Transverse colon (tissue), 4 donors: ENCODE results near the gene CBX2. TPM values are rescaled to one million over a fixed set of nuclear protein-coding genes. Genes with fewer than 3 reads are reported as not detected.

ENCODE experiments used
- DNase-seq: peaks from one replicate; pipeline ENCODE4 v3.0.0-alpha.2; 2019
- H3K27ac ChIP-seq, 4 donors: fragments of 200-600 bp; sonication (generic); 2 replicates each; pipeline ENCODE4 v1.5.1; 2016 to 2018; ENCODE audit warnings: inconsistent platforms in 4 of 4
- H3K27me3 ChIP-seq: fragments of 200-600 bp; sonication (generic); 2 replicates; pipeline ENCODE4 v1.5.1; 2017; ENCODE audit warnings: inconsistent platforms
- H3K36me3 ChIP-seq, 4 donors: fragments of 200-600 bp; sonication (generic); 2 replicates each; pipeline ENCODE4 v1.5.1; 2017 to 2019; ENCODE audit warnings: inconsistent platforms in 4 of 4
- H3K4me1 ChIP-seq, 4 donors: fragments of 200-600 bp; sonication (generic); 2 replicates each; pipeline ENCODE4 v1.5.1; 2017 to 2020; ENCODE audit warnings: inconsistent platforms in 4 of 4
- H3K4me3 ChIP-seq, 4 donors: fragments of 200-600 bp; sonication (generic); 1 replicate in 1 of 4; 2 replicates in 3 of 4; pipeline versions ENCODE4 v1.5.1 to v1.6.1; 2017 to 2019; ENCODE audit warnings: inconsistent platforms in 4 of 4
- H3K9me3 ChIP-seq, 2 donors: fragments of 200-600 bp; sonication (generic); 2 replicates each; pipeline ENCODE4 v1.5.1; 2017 to 2019; ENCODE audit warnings: inconsistent platforms in 2 of 2
- EP300 ChIP-seq: sonication (generic); formaldehyde crosslinking; IDR thresholded peaks from one replicate; pipeline ENCODE4 v1.6.1; 2017; ENCODE audit warnings: antibody characterized with exemption, low read depth
- POLR2A ChIP-seq: fragments of 450-650 bp; IDR thresholded peaks from one replicate; pipeline ENCODE4 v1.6.1; 2016; ENCODE audit warnings: antibody characterized with exemption, mild to moderate bottlenecking, moderate library complexity
- POLR2AphosphoS5 ChIP-seq, 3 donors: sonication (generic); formaldehyde crosslinking; IDR thresholded peaks; one replicate each; pipeline ENCODE4 v1.6.1; 2016; ENCODE audit warnings: antibody characterized with exemption in 3 of 3
- WGBS, 2 donors: methylation state at CpG; one replicate each; pipeline ENCODE4 v1.1.5; 2018; ENCODE audit warnings: low coverage in 1 of 2; 5-methylcytosine and 5-hydroxymethylcytosine counted together
- in situ Hi-C, 4 donors: fragments of 200-750 bp; cut with MboI; loops; one replicate each; pipeline versions ENCODE4 v1.15.0 to v1.15.1; 2017; ENCODE audit warnings: low sequenced_read_pairs in 3 of 4, low pct_ligation_motif_present in 1 of 4, low pct_unique_long_range_greater_than_20kb in 1 of 4
- intact Hi-C: fragments of 100-400 bp; cut with DNase I; formaldehyde crosslinking; loops from one replicate; pipeline ENCODE4 v1.15.1; 2023; ENCODE audit warnings: low total_unique reads
- total RNA-seq, 4 donors: library from RNA; depleted of rRNA; stranded (reverse); fragments of >200 nt; gene quantifications; one replicate each; pipeline ENCODE4 v1.1.0, GENCODE V29; 2016
- TF ChIP-seq, protein P1 (sequence below), 5 experiments: fragments of 200-600 bp in 3 of 5; fragments of 450-650 bp in 2 of 5; sonication (generic) in 3 of 5; IDR thresholded peaks; 1 replicate in 2 of 5; 2 replicates in 3 of 5; pipeline ENCODE4 v1.5.1; 2016 to 2017; ENCODE audit warnings: antibody characterized with exemption in 5 of 5, inconsistent platforms in 3 of 5, mild to moderate bottlenecking in 2 of 5, moderate library complexity in 1 of 5

Gene CBX2
- total RNA-seq, 4 donors from 2014 or later, result 0.27 to 0.64 TPM; not detected in 2

DNA sequence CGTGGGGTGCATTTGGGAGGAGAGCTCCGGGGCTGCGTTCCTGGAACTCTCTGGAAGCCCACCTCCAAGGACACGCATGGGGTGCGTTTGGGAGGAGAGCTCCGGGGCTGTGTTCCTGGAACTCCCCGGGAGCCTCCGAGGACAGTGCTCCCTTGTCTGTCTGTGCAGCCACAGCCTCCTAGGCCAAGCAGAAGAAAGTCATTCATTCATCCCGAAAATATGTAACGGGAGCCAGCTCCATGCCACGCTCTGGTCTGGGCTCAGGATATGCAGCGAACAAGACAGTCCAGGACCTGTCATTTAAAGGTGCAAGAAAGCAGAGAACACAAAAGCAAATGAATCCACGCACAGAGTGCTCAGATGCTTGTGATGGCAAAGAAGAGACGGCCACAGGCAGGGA is 39.3 kb upstream of the CBX2 start:
- H3K4me1 ChIP-seq, result peaks cover 3 to 11% (median 7%) of the 10 kb centered on the region in 4 donors
- H3K9me3 ChIP-seq, result no peaks in the 10 kb centered on the region
- no peak for TF ChIP-seq EP300
- TF ChIP-seq, protein P1, sequence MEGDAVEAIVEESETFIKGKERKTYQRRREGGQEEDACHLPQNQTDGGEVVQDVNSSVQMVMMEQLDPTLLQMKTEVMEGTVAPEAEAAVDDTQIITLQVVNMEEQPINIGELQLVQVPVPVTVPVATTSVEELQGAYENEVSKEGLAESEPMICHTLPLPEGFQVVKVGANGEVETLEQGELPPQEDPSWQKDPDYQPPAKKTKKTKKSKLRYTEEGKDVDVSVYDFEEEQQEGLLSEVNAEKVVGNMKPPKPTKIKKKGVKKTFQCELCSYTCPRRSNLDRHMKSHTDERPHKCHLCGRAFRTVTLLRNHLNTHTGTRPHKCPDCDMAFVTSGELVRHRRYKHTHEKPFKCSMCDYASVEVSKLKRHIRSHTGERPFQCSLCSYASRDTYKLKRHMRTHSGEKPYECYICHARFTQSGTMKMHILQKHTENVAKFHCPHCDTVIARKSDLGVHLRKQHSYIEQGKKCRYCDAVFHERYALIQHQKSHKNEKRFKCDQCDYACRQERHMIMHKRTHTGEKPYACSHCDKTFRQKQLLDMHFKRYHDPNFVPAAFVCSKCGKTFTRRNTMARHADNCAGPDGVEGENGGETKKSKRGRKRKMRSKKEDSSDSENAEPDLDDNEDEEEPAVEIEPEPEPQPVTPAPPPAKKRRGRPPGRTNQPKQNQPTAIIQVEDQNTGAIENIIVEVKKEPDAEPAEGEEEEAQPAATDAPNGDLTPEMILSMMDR (IDR thresholded peaks at IDR 0.05), result no peak
- TF ChIP-seq POLR2A, result no peak
- no peak for TF ChIP-seq POLR2AphosphoS5 (IDR thresholded peaks at IDR 0.05)
- intact Hi-C loops (no loop called here), in situ Hi-C loops (no loop called here)
- H3K36me3 ChIP-seq, result no peaks in the 10 kb centered on the region
- H3K27ac ChIP-seq, result no peak overlapping the region
- no peak overlapping the region for H3K4me3 ChIP-seq
- 76 to 87% methylated on average over 4 to 14 of the region's 14 CpGs for WGBS, 2 donors
- DNase-seq, result no peak
- H3K27me3 ChIP-seq, result peaks cover 48% of the 10 kb centered on the region

DNA sequence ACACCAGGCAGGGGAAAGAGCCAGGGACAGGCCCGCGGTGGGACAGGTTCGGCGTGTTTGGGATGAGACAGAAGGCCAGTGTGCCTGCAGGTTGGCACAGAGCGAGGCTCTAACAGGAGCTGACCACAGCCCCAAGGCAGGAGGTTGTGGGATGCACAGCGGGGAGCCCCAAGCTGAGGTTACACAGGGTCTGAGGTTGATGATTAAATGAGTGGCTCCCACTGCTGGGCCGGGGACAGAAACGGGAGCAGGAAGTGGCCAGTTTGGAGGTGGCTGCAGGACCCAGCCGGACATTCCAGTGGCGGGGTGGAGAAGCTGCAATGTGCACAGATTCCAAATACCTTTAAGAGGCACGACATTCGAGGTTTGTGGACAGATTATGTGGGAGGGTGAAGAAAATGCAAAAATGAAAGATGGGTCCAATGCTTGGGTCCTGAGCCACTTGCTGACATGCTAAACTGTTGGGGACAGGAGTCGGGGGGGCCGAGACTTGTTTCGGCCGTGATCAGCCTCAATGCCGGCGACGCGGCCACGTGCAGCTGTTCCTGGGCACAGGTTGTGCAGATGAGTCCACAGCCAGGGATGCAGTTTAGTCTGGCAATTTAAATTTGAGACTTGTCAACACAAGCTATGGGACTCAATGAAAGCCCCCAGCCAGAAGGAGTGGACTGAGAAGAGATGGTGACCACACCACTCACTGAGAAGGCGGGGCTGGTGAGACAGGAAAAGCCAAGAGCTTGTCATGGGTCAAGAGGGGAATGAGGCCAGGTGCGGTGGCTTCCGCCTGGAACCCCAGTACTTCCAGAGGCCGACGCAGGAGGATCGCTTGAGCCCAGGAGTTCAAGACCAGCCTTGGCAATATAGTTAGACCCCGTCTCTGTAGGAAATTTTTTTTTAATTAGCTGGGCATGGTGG is 38.5 kb upstream of the CBX2 start:
- Histone ChIP-seq H3K27ac (no peak overlapping the region), H3K27me3 (peaks cover 48% of the 10 kb centered on the region), H3K4me1 (peaks cover 3 to 11% (median 7%) of the 10 kb centered on the region in 4 donors), H3K4me3 (no peak overlapping the region), H3K9me3 (no peaks in the 10 kb centered on the region), H3K36me3 (no peaks in the 10 kb centered on the region)
- DNase-seq, result no peak
- in situ Hi-C loops (no loop called here), intact Hi-C loops (no loop called here)
- TF ChIP-seq POLR2A (no peak), EP300 (no peak), POLR2AphosphoS5 (IDR thresholded peaks at IDR 0.05) (no peak)
- TF ChIP-seq, protein P1 (IDR thresholded peaks at IDR 0.05), result no peak
- 65 to 82% methylated on average over 5 to 28 of the region's 28 CpGs for WGBS, 2 donors

DNA sequence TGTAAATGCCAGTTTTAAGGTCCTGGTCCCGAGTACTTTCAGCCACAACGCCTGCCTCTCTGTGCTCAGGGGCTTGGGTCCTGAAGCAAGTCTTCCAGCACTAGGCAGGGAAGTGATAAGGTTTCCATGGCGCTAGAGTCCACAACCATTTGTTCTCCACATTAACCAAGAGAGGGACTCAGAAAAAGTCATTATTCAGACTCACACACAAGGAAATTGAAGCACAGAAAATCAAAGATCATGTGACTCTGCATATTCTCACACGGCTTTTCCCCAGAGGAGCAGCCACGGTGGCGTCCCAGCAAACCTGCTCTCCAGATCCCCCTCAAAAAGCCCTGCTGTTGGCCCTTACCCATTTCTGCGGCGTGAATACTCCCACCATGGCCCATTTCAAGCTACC is 37.5 kb upstream of the CBX2 start:
- no peak for TF ChIP-seq POLR2A
- no peak for TF ChIP-seq POLR2AphosphoS5 (IDR thresholded peaks at IDR 0.05)
- Histone ChIP-seq H3K27me3 (peaks cover 55% of the 10 kb centered on the region), H3K27ac (no peak overlapping the region), H3K4me3 (no peak overlapping the region), H3K36me3 (no peaks in the 10 kb centered on the region), H3K9me3 (no peaks in the 10 kb centered on the region), H3K4me1 (peaks cover 3 to 11% (median 7%) of the 10 kb centered on the region in 4 donors)
- DNase-seq, result no peak
- in situ Hi-C loops, result no loop called here
- intact Hi-C loops, result no loop called here
- WGBS, 2 donors, result 37% methylated on average over 8 of the region's 8 CpGs; no CpG with 5 or more reads in 1 of the 2 donors

DNA sequence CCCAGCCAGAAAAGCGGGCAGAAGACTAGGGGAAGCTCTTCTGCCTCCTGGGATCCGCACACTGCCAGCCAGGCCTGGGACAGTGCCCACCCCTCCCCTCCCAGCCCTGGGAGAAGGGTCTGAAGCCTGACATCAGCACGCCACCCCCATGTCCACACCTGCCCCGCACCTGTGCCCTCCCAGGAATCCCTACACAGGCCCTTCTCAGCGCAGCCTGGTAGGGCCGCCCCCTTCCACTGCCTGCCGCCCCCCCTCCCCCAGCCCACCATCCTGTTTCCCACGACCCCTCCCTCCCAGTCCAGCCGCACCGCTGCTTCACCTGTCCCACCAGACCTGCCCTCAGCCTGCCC is 36.6 kb upstream of the CBX2 start:
- Histone ChIP-seq H3K4me3 (no peak overlapping the region), H3K9me3 (no peaks in the 10 kb centered on the region), H3K4me1 (peaks cover 3 to 11% (median 7%) of the 10 kb centered on the region in 4 donors), H3K36me3 (no peaks in the 10 kb centered on the region), H3K27me3 (peaks cover 62% of the 10 kb centered on the region), H3K27ac (no peak overlapping the region)
- DNase-seq, result no peak
- intact Hi-C loops, result no loop called here
- TF ChIP-seq, protein P1 (IDR thresholded peaks at IDR 0.05), result no peak
- no peak for TF ChIP-seq POLR2A
- TF ChIP-seq POLR2AphosphoS5 (IDR thresholded peaks at IDR 0.05), result no peak
- TF ChIP-seq EP300, result no peak
- 37% methylated on average over 9 of the region's 10 CpGs; no CpG with 5 or more reads in 1 of the 2 donors for WGBS, 2 donors
- in situ Hi-C loops, result no loop called here
